Measurements from ENCODE around the gene AKT1. TPM values are rescaled to one million over a fixed set of nuclear protein-coding genes. Genes with fewer than 3 reads are reported as not detected.
A peak's percentile ranks its signal among the peaks of the same experiment; 100 is the strongest.

The AKT1 gene
- total RNA-seq, 1 donor from 2014 or later: 144 TPM

DNA sequence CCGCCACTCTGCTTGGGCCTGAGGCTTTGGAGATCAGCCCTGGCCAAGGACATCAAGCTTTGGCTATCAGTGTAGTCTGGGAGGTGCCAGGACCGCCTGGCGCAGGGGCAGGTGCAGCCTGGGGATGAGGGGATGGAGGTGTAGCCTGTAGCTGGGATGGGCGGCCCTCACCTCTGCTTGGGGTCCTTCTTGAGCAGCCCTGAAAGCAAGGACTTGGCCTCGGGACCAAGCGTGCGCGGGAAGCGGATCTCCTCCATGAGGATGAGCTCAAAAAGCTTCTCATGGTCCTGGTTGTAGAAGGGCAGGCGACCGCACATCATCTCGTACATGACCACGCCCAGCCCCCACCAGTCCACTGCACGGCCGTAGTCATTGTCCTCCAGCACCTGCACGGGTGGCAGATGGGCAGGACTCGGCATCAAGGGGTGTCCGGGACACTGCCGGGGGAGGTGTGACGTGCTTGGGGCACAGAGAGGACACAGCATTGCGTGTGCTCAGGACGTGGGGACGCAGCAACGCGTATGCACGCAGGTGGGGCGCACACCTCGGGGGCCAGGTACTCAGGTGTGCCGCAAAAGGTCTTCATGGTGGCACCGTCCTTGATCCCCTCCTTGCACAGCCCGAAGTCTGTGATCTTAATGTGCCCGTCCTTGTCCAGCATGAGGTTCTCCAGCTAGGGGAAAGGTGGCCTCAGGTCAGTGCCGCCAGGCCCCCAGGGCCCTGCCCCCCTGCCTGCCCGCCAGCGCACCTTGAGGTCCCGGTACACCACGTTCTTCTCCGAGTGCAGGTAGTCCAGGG, 22.6 kb downstream of the AKT1 start:
- intact Hi-C loops (cut with micrococcal nuclease): no loop called here
- Histone ChIP-seq H3K9me3 (replicated peaks) (peaks cover 7% of the 10 kb centered on the region), H3K27ac (replicated peaks) (no peak overlapping the region), H3K36me3 (peaks cover 67% of the 10 kb centered on the region), H3K4me1 (peaks cover 12% of the 10 kb centered on the region), H3K4me3 (no peak overlapping the region), H3K27me3 (ENCODE audit: low read depth) (no peaks in the 10 kb centered on the region)
- no peak for DNase-seq
- TF ChIP-seq, protein P1, sequence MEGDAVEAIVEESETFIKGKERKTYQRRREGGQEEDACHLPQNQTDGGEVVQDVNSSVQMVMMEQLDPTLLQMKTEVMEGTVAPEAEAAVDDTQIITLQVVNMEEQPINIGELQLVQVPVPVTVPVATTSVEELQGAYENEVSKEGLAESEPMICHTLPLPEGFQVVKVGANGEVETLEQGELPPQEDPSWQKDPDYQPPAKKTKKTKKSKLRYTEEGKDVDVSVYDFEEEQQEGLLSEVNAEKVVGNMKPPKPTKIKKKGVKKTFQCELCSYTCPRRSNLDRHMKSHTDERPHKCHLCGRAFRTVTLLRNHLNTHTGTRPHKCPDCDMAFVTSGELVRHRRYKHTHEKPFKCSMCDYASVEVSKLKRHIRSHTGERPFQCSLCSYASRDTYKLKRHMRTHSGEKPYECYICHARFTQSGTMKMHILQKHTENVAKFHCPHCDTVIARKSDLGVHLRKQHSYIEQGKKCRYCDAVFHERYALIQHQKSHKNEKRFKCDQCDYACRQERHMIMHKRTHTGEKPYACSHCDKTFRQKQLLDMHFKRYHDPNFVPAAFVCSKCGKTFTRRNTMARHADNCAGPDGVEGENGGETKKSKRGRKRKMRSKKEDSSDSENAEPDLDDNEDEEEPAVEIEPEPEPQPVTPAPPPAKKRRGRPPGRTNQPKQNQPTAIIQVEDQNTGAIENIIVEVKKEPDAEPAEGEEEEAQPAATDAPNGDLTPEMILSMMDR (IDR thresholded peaks at IDR 0.05; ENCODE audit: borderline replicate concordance): no peak

DNA sequence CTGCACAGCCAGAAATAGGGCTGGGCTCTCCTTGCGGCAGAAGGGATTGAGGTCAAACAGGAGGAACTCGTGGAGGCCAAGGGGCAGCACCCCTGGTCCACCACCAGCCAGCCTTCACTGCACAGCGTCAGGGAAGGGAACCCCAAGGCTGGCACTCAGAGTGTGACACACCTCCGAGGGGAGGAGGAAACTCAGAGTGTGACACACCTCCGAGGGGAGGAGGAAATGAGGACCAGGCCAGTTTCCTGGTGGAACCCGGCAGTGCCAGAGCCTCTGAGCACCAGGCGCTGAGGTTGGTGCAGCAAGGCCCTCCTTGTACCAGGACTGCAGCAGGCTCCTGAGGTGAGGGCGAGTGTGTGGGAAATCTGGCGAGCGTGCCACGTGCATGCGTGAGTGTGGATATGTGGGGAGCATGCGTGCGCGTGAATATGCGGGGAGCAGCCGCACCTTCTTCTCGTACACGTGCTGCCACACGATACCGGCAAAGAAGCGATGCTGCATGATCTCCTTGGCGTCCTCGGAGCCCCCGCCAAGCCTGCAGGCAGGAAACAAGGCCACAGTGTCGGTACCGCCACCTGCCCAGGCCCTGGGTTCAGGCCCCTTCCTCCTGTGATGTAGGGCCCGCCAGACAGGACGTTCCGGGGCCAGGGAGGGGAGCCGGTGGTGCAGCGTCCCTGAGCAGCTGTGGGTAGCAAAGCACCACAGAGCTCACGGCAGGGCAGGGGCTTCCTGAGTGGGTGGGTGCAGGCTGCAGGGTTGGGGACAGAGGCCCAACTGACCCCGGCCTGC, 23.4 kb downstream of the AKT1 start:
- Histone ChIP-seq H3K4me1 (peaks cover 12% of the 10 kb centered on the region), H3K4me3 (no peak overlapping the region), H3K36me3 (peaks cover 61% of the 10 kb centered on the region), H3K27ac (replicated peaks) (no peak overlapping the region), H3K9me3 (replicated peaks) (peaks cover 7% of the 10 kb centered on the region), H3K27me3 (ENCODE audit: low read depth) (no peaks in the 10 kb centered on the region)
- intact Hi-C loops (cut with micrococcal nuclease): no loop called here
- TF ChIP-seq, protein P1 (IDR thresholded peaks at IDR 0.05; ENCODE audit: borderline replicate concordance): no peak
- no peak for DNase-seq

DNA sequence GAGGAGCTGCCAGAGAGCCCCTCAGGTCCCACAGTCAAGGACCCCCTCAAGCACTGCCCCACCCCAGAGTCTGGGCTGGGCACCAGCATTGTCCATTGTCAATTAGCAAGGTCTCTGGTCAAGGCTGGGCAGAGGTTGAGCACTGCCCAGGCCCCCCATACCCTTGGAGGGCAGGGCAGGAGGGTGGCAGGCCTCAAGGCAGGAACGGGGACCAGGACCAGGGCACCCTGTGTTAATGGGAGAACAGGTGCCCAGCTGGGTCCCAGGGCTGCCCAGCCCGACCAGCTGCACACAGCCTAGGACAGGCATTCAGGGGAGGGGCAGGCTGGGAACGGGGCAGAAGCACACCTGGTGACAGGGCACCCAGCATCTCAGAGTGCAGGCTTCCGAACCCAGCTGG, 24.2 kb downstream of the AKT1 start:
- peaks cover 12% of the 10 kb centered on the region for H3K4me1 ChIP-seq
- H3K9me3 ChIP-seq (replicated peaks): peaks cover 10% of the 10 kb centered on the region
- no peak overlapping the region for H3K27ac ChIP-seq (replicated peaks)
- no peak for DNase-seq
- H3K27me3 ChIP-seq (ENCODE audit: low read depth): no peaks in the 10 kb centered on the region
- no peak overlapping the region for H3K4me3 ChIP-seq
- TF ChIP-seq, protein P1 (IDR thresholded peaks at IDR 0.05; ENCODE audit: borderline replicate concordance): no peak
- intact Hi-C loops (cut with micrococcal nuclease): no loop called here
- peaks cover 54% of the 10 kb centered on the region for H3K36me3 ChIP-seq

DNA sequence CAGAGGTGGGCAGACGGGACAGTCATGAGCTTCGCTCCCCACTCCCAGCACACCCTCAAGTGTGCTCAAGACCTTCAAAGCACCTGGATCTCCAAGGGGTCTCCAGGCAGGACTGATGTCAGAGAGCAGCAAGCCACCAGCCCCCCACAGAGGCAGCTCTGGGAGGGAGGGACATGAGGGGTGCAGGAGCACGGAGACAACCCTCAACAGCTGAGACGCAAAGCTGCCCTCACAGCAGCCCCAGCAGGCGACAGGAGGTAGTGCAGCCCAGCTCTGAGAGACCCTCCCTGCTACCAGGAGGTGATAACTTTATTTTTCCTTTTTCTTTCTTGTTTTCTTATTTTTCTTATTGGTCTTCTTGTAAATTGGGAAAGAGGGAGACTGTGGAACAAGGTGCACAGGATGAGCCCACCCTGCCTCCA, 24.7 kb downstream of the AKT1 start:
- H3K36me3 ChIP-seq: peaks cover 53% of the 10 kb centered on the region
- peaks cover 12% of the 10 kb centered on the region for H3K4me1 ChIP-seq
- H3K27ac ChIP-seq (replicated peaks): no peak overlapping the region
- H3K27me3 ChIP-seq (ENCODE audit: low read depth): no peaks in the 10 kb centered on the region
- DNase-seq: no peak
- H3K4me3 ChIP-seq: no peak overlapping the region
- TF ChIP-seq, protein P1 (IDR thresholded peaks at IDR 0.05; ENCODE audit: borderline replicate concordance): peak; percentile 42
- intact Hi-C loops (cut with micrococcal nuclease): no loop called here
- peaks cover 15% of the 10 kb centered on the region for H3K9me3 ChIP-seq (replicated peaks)

DNA sequence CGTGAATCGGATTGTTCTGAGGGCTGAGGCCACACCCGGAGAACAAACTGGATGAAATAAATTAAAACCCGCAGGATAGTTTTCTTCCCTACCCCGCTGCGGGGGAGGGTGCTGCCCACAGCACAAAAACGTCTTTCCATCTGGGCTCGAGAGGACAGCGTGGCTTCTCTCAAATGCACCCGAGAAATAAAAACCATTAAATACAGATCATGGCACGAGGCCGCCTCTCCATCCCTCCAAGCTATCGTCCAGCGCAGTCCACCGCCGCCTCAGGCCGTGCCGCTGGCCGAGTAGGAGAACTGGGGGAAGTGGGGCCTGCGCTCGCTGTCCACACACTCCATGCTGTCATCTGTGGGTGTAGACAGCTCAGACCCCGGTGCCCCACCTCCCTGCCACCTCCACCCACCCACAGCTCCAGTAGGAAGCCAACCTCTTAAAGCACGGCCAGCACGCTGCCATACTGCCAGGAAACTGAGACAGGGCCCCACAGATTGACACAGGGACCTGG, 25.4 kb downstream of the AKT1 start:
- H3K27ac ChIP-seq (replicated peaks): no peak overlapping the region
- H3K4me1 ChIP-seq: peaks cover 12% of the 10 kb centered on the region
- intact Hi-C loops (cut with micrococcal nuclease): no loop called here
- no peaks in the 10 kb centered on the region for H3K27me3 ChIP-seq (ENCODE audit: low read depth)
- peaks cover 19% of the 10 kb centered on the region for H3K9me3 ChIP-seq (replicated peaks)
- TF ChIP-seq, protein P1 (IDR thresholded peaks at IDR 0.05; ENCODE audit: borderline replicate concordance): no peak
- no peak overlapping the region for H3K4me3 ChIP-seq
- H3K36me3 ChIP-seq: peaks cover 46% of the 10 kb centered on the region
- DNase-seq: no peak

All from left ventricle myocardium inferior (tissue), 1 donor.